ENCODE data around the gene EPHB6. TPM values are rescaled to one million over a fixed set of nuclear protein-coding genes. Genes with fewer than 3 reads are reported as not detected.

EPHB6 gene
- total RNA-seq, 1 experiment from 2014 or later, result 30.5 TPM

- H3K4me2 ChIP-seq (ENCODE audit: low read length), result peak overlapping the region; percentile 72
- TSS peak; percentile 28 for BruUV-seq (replicated peaks)
- H3K9me2 ChIP-seq (replicated peaks; ENCODE audit: low read length), result no peaks in the 10 kb centered on the region
- no peak for TF ChIP-seq EZH2 (IDR thresholded peaks at IDR 0.05; ENCODE audit: low read length, unreplicated experiment)
- peak overlapping the region; percentile 98 for H3K27ac ChIP-seq (ENCODE audit: low read length)
- peaks cover 10% of the 10 kb centered on the region; the same call in 1 of the 2 replicates for H3K79me2 ChIP-seq (ENCODE audit: low read length)
- peaks cover 24% of the 10 kb centered on the region for H3F3A ChIP-seq (ENCODE audit: low read length, unreplicated experiment)
- ATAC-seq, result no peak
- no peak overlapping the region for H2AFZ ChIP-seq (ENCODE audit: low read length)
- 0 out of 2 replicates have a peak, but pooled peaks cover 4% of the 10 kb centered on the region for H3K36me3 ChIP-seq (ENCODE audit: low read depth, low read length)
- no peaks in the 10 kb centered on the region for H3K9me3 ChIP-seq (ENCODE audit: low read length)
- ChIA-PET CTCF (interaction anchor here (8.1 kb wide), 1 partner anchor 26 kb away, joined by 90 read pairs; no protein-coding TSS in a partner anchor), POLR2A (ENCODE audit: unreplicated experiment) (no interaction called here)
- no peaks in the 10 kb centered on the region for H4K20me1 ChIP-seq (ENCODE audit: low read length)
- H3K27me3 ChIP-seq (ENCODE audit: low read length), result no peaks in the 10 kb centered on the region
- peaks cover 72% of the 10 kb centered on the region for H3K4me1 ChIP-seq (ENCODE audit: insufficient read depth, low read length)
- peak overlapping the region; percentile 34; the same call in 1 of the 2 replicates for H3K4me3 ChIP-seq (ENCODE audit: low read length)
- peak; percentile 3 for DNase-seq
- intact Hi-C loops (cut with micrococcal nuclease), result loop anchor here (5.0 kb wide), 2 partner anchors 58 to 207 kb away; no protein-coding TSS in a partner anchor
- H3K9ac ChIP-seq (ENCODE audit: low read length), result peak overlapping the region; percentile 98
These were observed 45.2 kb upstream of the EPHB6 start for GRCh38 chr7:142809671-142810070.

GRCh38 chr7:142811154-142811737, 43.6 kb upstream of the EPHB6 start:
- Histone ChIP-seq H3K4me1 (ENCODE audit: insufficient read depth, low read length) (peaks cover 79% of the 10 kb centered on the region), H3K9me3 (ENCODE audit: low read length) (no peaks in the 10 kb centered on the region), H3K4me3 (ENCODE audit: low read length) (no peak overlapping the region), H3K27ac (ENCODE audit: low read length) (peak overlapping the region; percentile 98), H3K79me2 (ENCODE audit: low read length) (peaks cover 10% of the 10 kb centered on the region; the same call in 1 of the 2 replicates), H3K27me3 (ENCODE audit: low read length) (no peaks in the 10 kb centered on the region), H2AFZ (ENCODE audit: low read length) (no peak overlapping the region), H3K9ac (ENCODE audit: low read length) (peak overlapping the region; percentile 98), H3K9me2 (replicated peaks; ENCODE audit: low read length) (no peaks in the 10 kb centered on the region), H4K20me1 (ENCODE audit: low read length) (no peaks in the 10 kb centered on the region), H3F3A (ENCODE audit: low read length, unreplicated experiment) (peaks cover 24% of the 10 kb centered on the region), H3K36me3 (ENCODE audit: low read depth, low read length) (0 out of 2 replicates have a peak, but pooled peaks cover 4% of the 10 kb centered on the region), H3K4me2 (ENCODE audit: low read length) (peak overlapping the region; percentile 31)
- intact Hi-C loops (cut with micrococcal nuclease), result loop anchor here (1.0 to 5.0 kb wide), 4 partner anchors 15 to 209 kb away; no protein-coding TSS in a partner anchor
- ATAC-seq (no peak), DNase-seq (peak; percentile 74)
- ChIA-PET CTCF (interaction anchor here (0.5 to 8.1 kb wide), 8 partner anchors 21 to 224 kb away, joined by 3 to 90 read pairs (median 4); no protein-coding TSS in a partner anchor), POLR2A (ENCODE audit: unreplicated experiment) (interaction anchor here (0.5 kb wide), 1 partner anchor 26 kb away, joined by 12 read pairs; no protein-coding TSS in a partner anchor)
- TF ChIP-seq CTCF (conservative IDR thresholded peaks at IDR 0.05; ENCODE audit: low read depth, low read length), result peak; percentile 84
- no peak for TF ChIP-seq EZH2phosphoT487 (IDR thresholded peaks at IDR 0.05; ENCODE audit: borderline replicate concordance, low read length)
- no TSS peak for BruUV-seq (replicated peaks)

GRCh38 chr7:142812437-142813215, 42.2 kb upstream of the EPHB6 start:
- Histone ChIP-seq H3K79me2 (ENCODE audit: low read length) (peaks cover 10% of the 10 kb centered on the region; the same call in 1 of the 2 replicates), H3F3A (ENCODE audit: low read length, unreplicated experiment) (peaks cover 18% of the 10 kb centered on the region), H2AFZ (ENCODE audit: low read length) (no peak overlapping the region), H3K4me2 (ENCODE audit: low read length) (peak overlapping the region; percentile 80), H3K36me3 (ENCODE audit: low read depth, low read length) (no peaks in the 10 kb centered on the region), H3K4me3 (ENCODE audit: low read length) (peak overlapping the region; percentile 41), H3K27ac (ENCODE audit: low read length) (peak overlapping the region; percentile 98), H4K20me1 (ENCODE audit: low read length) (no peaks in the 10 kb centered on the region), H3K4me1 (ENCODE audit: insufficient read depth, low read length) (peaks cover 65% of the 10 kb centered on the region), H3K27me3 (ENCODE audit: low read length) (no peaks in the 10 kb centered on the region), H3K9me3 (ENCODE audit: low read length) (no peaks in the 10 kb centered on the region), H3K9ac (ENCODE audit: low read length) (peak overlapping the region; percentile 98), H3K9me2 (replicated peaks; ENCODE audit: low read length) (no peaks in the 10 kb centered on the region)
- ChIA-PET POLR2A (ENCODE audit: unreplicated experiment) (interaction anchor here (0.6 to 1.2 kb wide), 5 partner anchors 15 to 304 kb away, joined by 3 to 9 read pairs (median 5); no protein-coding TSS in a partner anchor), CTCF (interaction anchor here (0.7 to 8.1 kb wide), 6 partner anchors 23 to 209 kb away, joined by 3 to 90 read pairs (median 10); no protein-coding TSS in a partner anchor)
- no peak for TF ChIP-seq EZH2phosphoT487 (IDR thresholded peaks at IDR 0.05; ENCODE audit: borderline replicate concordance, low read length)
- no peak for TF ChIP-seq EZH2 (IDR thresholded peaks at IDR 0.05; ENCODE audit: low read length, unreplicated experiment)
- TF ChIP-seq CTCF (conservative IDR thresholded peaks at IDR 0.05; ENCODE audit: low read depth, low read length), result no peak
- TSS peak; percentile 85 for BruUV-seq (replicated peaks)
- peak; percentile 11 for DNase-seq
- intact Hi-C loops (cut with micrococcal nuclease), result loop anchor here (1.0 to 5.0 kb wide), 4 partner anchors 23 to 210 kb away; no protein-coding TSS in a partner anchor
- no peak for ATAC-seq

All from PC-3 (cell line).